Activated CD8-positive, alpha-beta T cell treated with anti-CD3 and anti-CD28 coated beads for 36 hours (primary cell): Measurements from ENCODE around the gene ARHGEF19. TPM values are rescaled to one million over a fixed set of nuclear protein-coding genes. Genes with fewer than 3 reads are reported as not detected.

Experiments used
- ATAC-seq: fragments of 200-7000 bp; cut with Tn5 transposase; one replicate; pipeline ENCODE4 v1.10.0; 2021; ENCODE audit warnings: mild to moderate bottlenecking, moderate library complexity
- CTCF ChIA-PET: fragments of 350-600 bp; sonication (Branson Sonifier 250); formaldehyde crosslinking; loops from one replicate; lab custom pipeline; 2021; ENCODE audit warnings: antibody characterized with exemption; lab: Charles Lee
- POLR2A ChIA-PET: fragments of 350-600 bp; sonication (Branson Sonifier 250); formaldehyde crosslinking; loops from one replicate; lab custom pipeline; 2021; ENCODE audit warnings: antibody characterized with exemption; lab: Charles Lee
- DNase-seq: peaks from one replicate; pipeline ENCODE4 v3.0.0-alpha.2; 2020
- H3K27ac Mint-ChIP-seq: one replicate; pipeline ENCODE4 v1.8.0; 2021; ENCODE audit warnings: mild to moderate bottlenecking, mixed read lengths
- H3K27me3 Mint-ChIP-seq: one replicate; pipeline ENCODE4 v1.8.0; 2021; ENCODE audit warnings: mixed read lengths
- H3K36me3 Mint-ChIP-seq: one replicate; pipeline ENCODE4 v1.8.0; 2021; ENCODE audit warnings: low read depth, mixed read lengths
- H3K4me1 Mint-ChIP-seq: one replicate; pipeline ENCODE4 v1.8.0; 2021; ENCODE audit warnings: low read depth, mixed read lengths
- H3K4me3 Mint-ChIP-seq: one replicate; pipeline ENCODE4 v1.8.0; 2021; ENCODE audit warnings: mild to moderate bottlenecking, moderate library complexity, mixed read lengths
- H3K9me3 Mint-ChIP-seq: one replicate; pipeline ENCODE4 v1.8.0; 2021; ENCODE audit warnings: mixed read lengths
- CTCF ChIP-seq: fragments of 200-600 bp; IDR thresholded peaks from one replicate; pipeline ENCODE4 v1.8.0; 2022; ENCODE audit warnings: antibody characterized with exemption, mild to moderate bottlenecking
- intact Hi-C: fragments of 100-400 bp; cut with micrococcal nuclease; formaldehyde crosslinking; loops from one replicate; pipeline ENCODE4 v1.10.0; 2022
- total RNA-seq, 2 experiments: library from RNA; stranded (reverse); gene quantifications; one replicate each; pipeline ENCODE4 v1.2.3, GENCODE V29; 2021

ARHGEF19 gene
- total RNA-seq, 2 experiments from 2014 or later, result 5.7 to 7.4 TPM

- peaks cover 4% of the 10 kb centered on the region for H3K4me1 Mint-ChIP-seq
- H3K27ac Mint-ChIP-seq, result no peak overlapping the region
- DNase-seq (no peak), ATAC-seq (no peak)
- no peaks in the 10 kb centered on the region for H3K27me3 Mint-ChIP-seq
- CTCF ChIA-PET, result no interaction called here
- no peak for TF ChIP-seq CTCF
- POLR2A ChIA-PET, result interaction anchor here (0.8 to 5.6 kb wide), 2 partner anchors 10 to 58 kb away, joined by 3 to 27 read pairs; no protein-coding TSS in a partner anchor
- H3K4me3 Mint-ChIP-seq, result no peak overlapping the region
- H3K36me3 Mint-ChIP-seq, result peaks cover 4% of the 10 kb centered on the region
- intact Hi-C loops, result no loop called here
- H3K9me3 Mint-ChIP-seq, result no peaks in the 10 kb centered on the region
Observed at GRCh38 chr1:16208270-16208987, 4.0 kb downstream of the ARHGEF19 start.

GRCh38 chr1:16207318-16208269, 4.9 kb downstream of the ARHGEF19 start:
- no peak for DNase-seq
- no peak for TF ChIP-seq CTCF
- ChIA-PET POLR2A (interaction anchor here (0.5 to 5.6 kb wide), 6 partner anchors 8 to 471 kb away, joined by 3 to 27 read pairs (median 4); partner anchors contain the start of gene SLC25A34), CTCF (interaction anchor here (1.0 kb wide), 1 partner anchor 21 kb away, joined by 3 read pairs; no protein-coding TSS in a partner anchor)
- Mint-ChIP-seq H3K4me3 (peak overlapping the region; percentile 80), H3K27ac (peak overlapping the region; percentile 90), H3K9me3 (no peaks in the 10 kb centered on the region), H3K36me3 (peaks cover 4% of the 10 kb centered on the region), H3K27me3 (no peaks in the 10 kb centered on the region), H3K4me1 (peaks cover 4% of the 10 kb centered on the region)
- no peak for ATAC-seq
- intact Hi-C loops, result no loop called here

- TF ChIP-seq CTCF, result no peak
- Mint-ChIP-seq H3K27me3 (no peaks in the 10 kb centered on the region), H3K27ac (peak overlapping the region; percentile 90), H3K36me3 (peaks cover 4% of the 10 kb centered on the region), H3K9me3 (no peaks in the 10 kb centered on the region), H3K4me1 (peaks cover 4% of the 10 kb centered on the region), H3K4me3 (peak overlapping the region; percentile 80)
- peak; percentile 93 for ATAC-seq
- intact Hi-C loops, result no loop called here
- ChIA-PET CTCF (interaction anchor here (1.0 to 3.6 kb wide), 2 partner anchors 20 to 38 kb away, joined by 3 to 23 read pairs; no protein-coding TSS in a partner anchor), POLR2A (interaction anchor here (0.5 to 5.6 kb wide), 5 partner anchors 9 to 158 kb away, joined by 3 to 27 read pairs (median 3); no protein-coding TSS in a partner anchor)
- peak; percentile 96 for DNase-seq
Observed at GRCh38 chr1:16206547-16207317, 5.7 kb downstream of the ARHGEF19 start.

DNA sequence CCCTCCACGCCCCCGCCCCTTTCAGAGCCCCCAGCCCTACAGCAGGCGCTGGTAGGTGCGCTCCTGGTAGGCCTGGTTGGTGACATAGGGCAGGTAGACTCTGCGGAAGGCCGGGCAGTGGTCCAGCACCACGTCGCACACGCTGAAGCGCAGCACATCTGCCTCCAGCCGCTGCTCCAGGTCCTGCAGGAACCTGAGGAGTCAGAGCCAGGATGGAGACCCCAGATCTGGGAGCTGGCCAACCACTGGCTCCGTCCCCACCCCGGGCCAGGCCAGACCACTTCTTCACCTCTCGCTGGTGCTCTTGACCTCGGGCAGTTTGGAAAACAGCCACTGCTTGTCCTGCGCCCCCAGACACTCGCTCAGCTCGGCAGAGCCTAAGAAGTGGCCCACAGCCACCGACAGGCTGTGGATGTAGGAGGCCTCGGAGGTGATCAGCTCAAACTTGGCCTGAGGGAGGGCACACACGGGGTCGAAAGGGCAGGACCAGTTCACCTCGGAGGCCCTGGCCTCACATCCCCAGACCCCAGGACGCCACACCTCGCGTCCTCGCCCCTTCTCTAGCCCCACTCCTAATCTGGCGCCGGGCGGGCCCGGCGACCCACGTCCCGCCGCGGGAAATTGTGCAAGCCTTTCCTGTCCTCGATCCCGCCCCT, 6.4 kb downstream of the ARHGEF19 start:
- CTCF ChIA-PET, result interaction anchor here (3.6 kb wide), 1 partner anchor 38 kb away, joined by 23 read pairs; no protein-coding TSS in a partner anchor

More for the DNA sequence above, 6.4 kb downstream of the ARHGEF19 start:
- ATAC-seq (peak; percentile 6), DNase-seq (no peak)
- Mint-ChIP-seq H3K27me3 (no peaks in the 10 kb centered on the region), H3K4me3 (peak overlapping the region; percentile 80), H3K27ac (peak overlapping the region; percentile 90), H3K9me3 (no peaks in the 10 kb centered on the region), H3K4me1 (peaks cover 4% of the 10 kb centered on the region), H3K36me3 (peaks cover 4% of the 10 kb centered on the region)
- no peak for TF ChIP-seq CTCF
- POLR2A ChIA-PET, result interaction anchor here (1.1 to 5.6 kb wide), 3 partner anchors 12 to 158 kb away, joined by 3 to 27 read pairs (median 4); no protein-coding TSS in a partner anchor
- intact Hi-C loops, result no loop called here
